Amygdala (tissue), 56 donors: ENCODE results near the gene CLCF1.
"Not testable (repeated sequence)": the region's sequence is repeated elsewhere in the genome, so short reads cannot be mapped to it uniquely, and the experiment has no call there.

Experiments
- DNase-seq, 56 donors: peaks; one replicate each; lab custom pipeline; 2025; lab: John Stamatoyannopoulos, UW

CLCF1 gene

GRCh38 chr11:67409781-67410368 is 36.5 kb upstream of the CLCF1 start:
- peak in 5 of 56 donors; percentile 49 to 82 (median 71) for DNase-seq

- no peak for DNase-seq
These were observed 35.9 kb upstream of the CLCF1 start for GRCh38 chr11:67409261-67409666.

GRCh38 chr11:67408437-67409200 is 35.2 kb upstream of the CLCF1 start:
- no peak for DNase-seq

- no peak for DNase-seq
These were observed 34.3 kb upstream of the CLCF1 start for GRCh38 chr11:67407688-67408163.

- peak in 36 of 56 donors; percentile 18 to 77 (median 50) for DNase-seq
These were observed 33.7 kb upstream of the CLCF1 start for GRCh38 chr11:67406969-67407687.

- DNase-seq = no peak
These were observed 33.1 kb upstream of the CLCF1 start for GRCh38 chr11:67406420-67406968.

- no peak for DNase-seq
These were observed 32.4 kb upstream of the CLCF1 start for GRCh38 chr11:67405688-67406339.

GRCh38 chr11:67405196-67405567 is 31.8 kb upstream of the CLCF1 start:
- DNase-seq = no peak

- DNase-seq = peak in 1 of 56 donors; percentile 52
These were observed 31.3 kb upstream of the CLCF1 start for GRCh38 chr11:67404515-67405195.

GRCh38 chr11:67403085-67403484 is 29.7 kb upstream of the CLCF1 start:
- not testable (repeated sequence) for DNase-seq

- DNase-seq = not testable (repeated sequence)
These were observed 28.9 kb upstream of the CLCF1 start for GRCh38 chr11:67402192-67402839.

GRCh38 chr11:67401495-67402191 is 28.2 kb upstream of the CLCF1 start, which contains the start of gene PPP1CA:
TSS of gene PPP1CA (minus strand) at chr11:67401858. CDS start at chr11:67401782, 76 bp downstream.
- DNase-seq = peak in 55 of 56 donors; percentile 46 to 95 (median 85)

GRCh38 chr11:67400942-67401494 is 27.6 kb upstream of the CLCF1 start:
- DNase-seq = no peak

GRCh38 chr11:67400251-67400941 is 27.0 kb upstream of the CLCF1 start:
- DNase-seq = no peak

- no peak for DNase-seq
These were observed 25.5 kb upstream of the CLCF1 start for GRCh38 chr11:67398661-67399563.

GRCh38 chr11:67397986-67398660 is 24.7 kb upstream of the CLCF1 start:
- DNase-seq = peak in 7 of 56 donors; percentile 22 to 42 (median 31)
